Measurements from ENCODE around the gene HOXD9. TPM values are rescaled to one million over a fixed set of nuclear protein-coding genes. Genes with fewer than 3 reads are reported as not detected.
A peak's percentile ranks its signal among the peaks of the same experiment; 100 is the strongest.

HOXD9 gene
- total and polyA plus RNA-seq, 2 of the 8 experiments (the other 6 are each of a cell fraction or from before 2014, with no cell fraction given), result not detected

- no peak for TF ChIP-seq KDM1A (IDR thresholded peaks at IDR 0.05; ENCODE audit: borderline replicate concordance, low read length)
- TF ChIP-seq EZH2 (IDR thresholded peaks at IDR 0.05; ENCODE audit: low read depth, low read length, severe bottlenecking), result peak; percentile 81
These were observed 27.5 kb downstream of the HOXD9 start (continued) for GRCh38 chr2:176149939-176150583.
